ENCODE data around the gene C12orf75. TPM values are rescaled to one million over a fixed set of nuclear protein-coding genes. Genes with fewer than 3 reads are reported as not detected.
"Not testable (repeated sequence)": the region's sequence is repeated elsewhere in the genome, so short reads cannot be mapped to it uniquely, and the experiment has no call there.

The C12orf75 gene
- total and polyA plus RNA-seq, 10 donors, result 12.7 to 33.4 (median 17.8) TPM

DNA sequence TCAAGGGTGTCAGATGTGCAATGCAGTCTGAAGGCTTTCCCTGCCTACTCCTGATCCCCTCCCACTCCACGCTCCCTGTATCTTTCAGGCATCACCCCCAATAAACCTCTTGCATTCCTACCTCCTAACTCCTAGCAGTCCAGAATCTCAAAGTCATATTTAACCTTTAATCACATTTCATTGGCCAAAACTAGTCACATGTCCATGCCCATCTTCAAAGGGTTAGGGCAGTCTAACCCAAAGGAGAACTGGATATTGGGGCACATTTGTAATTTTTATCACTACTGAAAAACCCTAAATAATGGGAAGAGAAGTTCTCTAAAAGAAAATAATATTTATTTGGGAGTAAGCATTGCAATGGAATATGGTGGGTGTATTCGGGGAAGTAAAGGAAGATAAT lies 5.4 kb upstream of the C12orf75 start:
- DNase-seq, result no peak
- WGBS, 5 donors, result 94 to 100% (median 94%) methylated on average over 2 of the region's 2 CpGs
- TF ChIP-seq POLR2A (IDR thresholded peaks at IDR 0.05) (no peak), POLR2AphosphoS5 (IDR thresholded peaks at IDR 0.05) (no peak)
- TF ChIP-seq, protein P1, sequence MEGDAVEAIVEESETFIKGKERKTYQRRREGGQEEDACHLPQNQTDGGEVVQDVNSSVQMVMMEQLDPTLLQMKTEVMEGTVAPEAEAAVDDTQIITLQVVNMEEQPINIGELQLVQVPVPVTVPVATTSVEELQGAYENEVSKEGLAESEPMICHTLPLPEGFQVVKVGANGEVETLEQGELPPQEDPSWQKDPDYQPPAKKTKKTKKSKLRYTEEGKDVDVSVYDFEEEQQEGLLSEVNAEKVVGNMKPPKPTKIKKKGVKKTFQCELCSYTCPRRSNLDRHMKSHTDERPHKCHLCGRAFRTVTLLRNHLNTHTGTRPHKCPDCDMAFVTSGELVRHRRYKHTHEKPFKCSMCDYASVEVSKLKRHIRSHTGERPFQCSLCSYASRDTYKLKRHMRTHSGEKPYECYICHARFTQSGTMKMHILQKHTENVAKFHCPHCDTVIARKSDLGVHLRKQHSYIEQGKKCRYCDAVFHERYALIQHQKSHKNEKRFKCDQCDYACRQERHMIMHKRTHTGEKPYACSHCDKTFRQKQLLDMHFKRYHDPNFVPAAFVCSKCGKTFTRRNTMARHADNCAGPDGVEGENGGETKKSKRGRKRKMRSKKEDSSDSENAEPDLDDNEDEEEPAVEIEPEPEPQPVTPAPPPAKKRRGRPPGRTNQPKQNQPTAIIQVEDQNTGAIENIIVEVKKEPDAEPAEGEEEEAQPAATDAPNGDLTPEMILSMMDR (IDR thresholded peaks at IDR 0.05 in 8 of 11, conservative IDR thresholded peaks at IDR 0.05 in 3 of 11), result no peak
- intact Hi-C loops (cut with DNase I; ENCODE audit: low total_unique reads), result no loop called here
- Histone ChIP-seq H3K27ac (no peak overlapping the region), H3K4me3 (no peak overlapping the region), H3K36me3 (no peaks in the 10 kb centered on the region), H3K9me3 (no peaks in the 10 kb centered on the region), H3K4me1 (peaks cover 2 to 37% (median 11%) of the 10 kb centered on the region in 6 donors), H3K27me3 (replicated peaks in 1 of 7) (peaks cover 0 to under 1% (median 0%) of the 10 kb centered on the region in 7 donors)

DNA sequence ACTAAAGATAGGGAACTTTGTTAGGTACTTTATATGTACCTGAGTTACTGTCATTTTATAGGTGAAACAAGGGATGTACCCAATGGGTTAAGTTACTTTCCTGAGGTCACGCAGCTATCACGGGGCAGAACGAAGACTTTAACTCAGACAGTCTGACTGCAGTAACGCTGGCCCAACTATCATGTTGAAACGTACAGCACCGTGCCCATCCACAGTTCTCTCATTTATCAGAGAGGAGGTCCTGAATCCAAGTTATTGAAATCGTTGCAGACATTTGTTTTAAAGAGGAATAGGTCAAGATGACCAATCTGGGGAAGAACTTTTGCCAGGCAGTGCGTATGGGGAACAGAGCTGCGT lies 587 bp upstream of the C12orf75 start:
- peaks cover 0 to 19% (median 0%) of the 10 kb centered on the region in 7 donors for H3K27me3 ChIP-seq (replicated peaks in 1 of 7)
- intact Hi-C loops (cut with DNase I; ENCODE audit: low total_unique reads), result no loop called here
- H3K9me3 ChIP-seq, result no peaks in the 10 kb centered on the region
- TF ChIP-seq, protein P1 (IDR thresholded peaks at IDR 0.05 in 8 of 11, conservative IDR thresholded peaks at IDR 0.05 in 3 of 11), result no peak
- TF ChIP-seq POLR2AphosphoS5 (IDR thresholded peaks at IDR 0.05) (no peak), POLR2A (IDR thresholded peaks at IDR 0.05) (no peak)
- no peaks in the 10 kb centered on the region for H3K36me3 ChIP-seq
- no peak for DNase-seq
- H3K4me3 ChIP-seq, result peak overlapping the region; percentile 70 to 95 (median 74)
- WGBS, 5 donors, result 2 to 8% (median 4%) methylated on average over 9 of the region's 9 CpGs
- H3K27ac ChIP-seq, result peak overlapping the region in 5 of 8 donors; percentile 36 to 90 (median 79)
- H3K4me1 ChIP-seq, result peaks cover 5 to 72% (median 28%) of the 10 kb centered on the region in 6 donors

DNA sequence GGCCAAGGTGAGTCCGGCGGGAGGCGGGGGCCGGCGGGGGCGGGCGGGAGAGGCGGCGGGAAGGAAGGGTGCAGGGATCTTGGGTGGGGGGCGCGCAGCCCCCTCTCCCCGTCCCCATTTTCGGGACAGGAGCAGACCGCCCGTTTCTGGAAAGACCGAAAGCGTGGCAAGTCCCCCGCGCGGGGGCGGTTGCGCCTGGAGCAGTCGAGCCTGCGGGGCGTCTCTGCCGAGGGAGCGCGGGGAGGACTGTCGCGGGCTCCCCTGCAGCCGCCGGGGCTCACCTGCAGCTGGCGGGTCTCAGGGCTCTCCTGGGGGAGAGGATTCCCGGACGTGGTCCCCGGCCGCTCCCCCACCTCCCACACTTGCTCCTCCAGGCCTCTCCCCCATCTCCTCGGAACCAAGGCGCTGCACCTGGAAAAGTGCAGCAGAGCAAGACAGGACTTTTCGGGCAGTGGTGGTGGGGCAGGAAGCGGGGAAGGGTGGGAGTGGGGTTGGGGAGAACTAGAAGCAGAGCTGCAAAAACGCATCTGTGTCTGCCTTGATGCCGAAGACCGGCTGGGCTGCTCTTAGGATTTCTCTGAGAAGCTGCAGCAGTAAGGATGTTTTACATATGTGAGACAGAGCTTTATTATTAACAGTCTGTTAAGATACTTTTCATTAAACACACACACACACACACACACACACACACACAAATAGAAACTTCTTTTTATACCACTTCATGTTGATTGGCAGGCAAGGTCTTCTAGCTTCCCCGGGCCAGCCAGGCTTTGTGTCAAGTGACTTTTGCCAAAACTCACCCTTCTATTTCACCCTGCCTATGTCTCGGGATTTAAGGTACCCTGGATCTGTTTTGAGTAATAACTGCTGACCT lies 677 bp downstream of the C12orf75 start:
- Histone ChIP-seq H3K9me3 (no peaks in the 10 kb centered on the region), H3K36me3 (no peaks in the 10 kb centered on the region), H3K27me3 (replicated peaks in 1 of 7) (peaks cover 0 to 19% (median 0%) of the 10 kb centered on the region in 7 donors), H3K4me3 (peak overlapping the region; percentile 70 to 95 (median 74)), H3K4me1 (peaks cover 5 to 77% (median 28%) of the 10 kb centered on the region in 6 donors), H3K27ac (peak overlapping the region; percentile 32 to 90 (median 61))
- 2 to 5% (median 3%) methylated on average over 22 to 46 of the region's 46 CpGs for WGBS, 5 donors
- intact Hi-C loops (cut with DNase I; ENCODE audit: low total_unique reads), result no loop called here
- DNase-seq, result peak; percentile 86
- TF ChIP-seq, protein P1 (IDR thresholded peaks at IDR 0.05 in 8 of 11, conservative IDR thresholded peaks at IDR 0.05 in 3 of 11), result no peak
- TF ChIP-seq POLR2A (IDR thresholded peaks at IDR 0.05), result no peak
- TF ChIP-seq POLR2AphosphoS5 (IDR thresholded peaks at IDR 0.05), result no peak

DNA sequence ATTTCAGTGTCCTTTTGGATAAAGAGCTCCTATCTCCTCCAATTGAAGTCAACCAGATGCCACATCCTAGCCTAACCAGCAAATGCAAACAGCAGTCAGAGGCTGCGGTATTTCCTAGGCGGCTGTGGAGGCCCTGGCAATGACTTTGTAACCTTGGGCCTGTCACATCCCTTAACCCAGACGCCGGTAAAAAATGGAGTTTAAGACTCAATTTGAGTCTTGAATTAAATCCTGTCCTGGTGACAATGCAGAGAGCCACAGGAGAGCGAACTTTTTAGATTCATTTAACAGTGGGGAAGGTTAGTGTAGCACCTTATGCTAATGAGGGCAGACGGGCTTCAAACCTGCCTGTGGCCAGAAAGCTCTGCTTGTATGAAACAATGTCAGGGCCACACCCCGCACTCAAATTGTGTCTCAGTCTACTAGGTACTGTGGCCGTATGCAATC lies 1.3 kb downstream of the C12orf75 start:
- DNase-seq, result no peak
- H3K9me3 ChIP-seq, result no peaks in the 10 kb centered on the region
- TF ChIP-seq, protein P1 (IDR thresholded peaks at IDR 0.05 in 8 of 11, conservative IDR thresholded peaks at IDR 0.05 in 3 of 11), result no peak
- no peak for TF ChIP-seq POLR2AphosphoS5 (IDR thresholded peaks at IDR 0.05)
- TF ChIP-seq POLR2A (IDR thresholded peaks at IDR 0.05), result no peak
- peak overlapping the region in 4 of 8 donors; percentile 18 to 90 (median 76) for H3K27ac ChIP-seq
- peaks cover 0 to 19% (median 0%) of the 10 kb centered on the region in 7 donors for H3K27me3 ChIP-seq (replicated peaks in 1 of 7)
- intact Hi-C loops (cut with DNase I; ENCODE audit: low total_unique reads), result no loop called here
- peaks cover 5 to 73% (median 27%) of the 10 kb centered on the region in 6 donors for H3K4me1 ChIP-seq
- 42 to 69% (median 59%) methylated on average over 8 of the region's 8 CpGs for WGBS, 5 donors
- no peaks in the 10 kb centered on the region for H3K36me3 ChIP-seq
- peak overlapping the region in 5 of 8 donors; percentile 3 to 95 (median 76) for H3K4me3 ChIP-seq

DNA sequence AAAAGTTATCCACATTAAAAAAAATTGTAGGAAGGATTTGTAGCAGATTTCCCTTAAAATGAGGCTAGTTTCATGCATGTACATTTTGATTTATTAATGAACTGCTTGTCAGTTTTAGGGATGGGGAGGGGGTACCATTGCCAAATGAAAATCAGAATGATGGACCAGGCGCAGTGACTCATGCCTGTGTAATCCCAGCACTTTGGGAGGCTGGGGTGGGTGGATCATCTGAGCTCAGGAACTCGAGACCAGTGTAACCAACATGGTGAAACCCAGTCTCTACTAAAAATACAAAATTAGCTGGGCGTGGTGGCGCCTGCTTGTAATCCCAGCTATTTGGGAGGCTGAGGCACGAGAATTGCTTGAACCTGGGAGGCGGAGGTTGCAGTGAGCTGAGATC lies 1.8 kb downstream of the C12orf75 start:
- peak overlapping the region in 1 of 8 donors; percentile 90 for H3K27ac ChIP-seq
- peaks cover 0 to 19% (median 0%) of the 10 kb centered on the region in 7 donors for H3K27me3 ChIP-seq (replicated peaks in 1 of 7)
- H3K36me3 ChIP-seq; H3K9me3 ChIP-seq; intact Hi-C loops (cut with DNase I; ENCODE audit: low total_unique reads); DNase-seq: not testable (repeated sequence)
- H3K4me1 ChIP-seq, result peaks cover 5 to 69% (median 24%) of the 10 kb centered on the region in 6 donors
- 88 to 94% (median 94%) methylated on average over 6 of the region's 6 CpGs for WGBS, 5 donors
- peak overlapping the region in 2 of 8 donors; percentile 76 to 95 for H3K4me3 ChIP-seq
